Right lobe of liver (tissue), 6 donors: ENCODE measurements around the gene RGS3. TPM values are rescaled to one million over a fixed set of nuclear protein-coding genes. Genes with fewer than 3 reads are reported as not detected.
"Not testable (repeated sequence)": the region's sequence is repeated elsewhere in the genome, so short reads cannot be mapped to it uniquely, and the experiment has no call there.

Experiments used
- ATAC-seq, 4 donors: fragments of 200-7000 bp; cut with Tn5 transposase; one replicate each; pipeline ENCODE4 v1.9.1; 2020; ENCODE audit warnings: mild to moderate bottlenecking in 4 of 4, moderate library complexity in 4 of 4
- DNase-seq, 3 donors: peaks; one replicate each; pipeline ENCODE4 v3.0.0-alpha.2; 2020
- H3K27ac ChIP-seq, 3 donors: fragments of 200-600 bp; one replicate each; pipeline ENCODE4 v1.8.0; 2022
- H3K27me3 ChIP-seq, 2 donors: fragments of 200-600 bp; one replicate each; pipeline ENCODE4 v1.8.0; 2022
- H3K36me3 ChIP-seq, 4 donors: fragments of 200-600 bp; sonication (generic) in 1 of 4; one replicate each; pipeline versions ENCODE4 v1.5.1 to v1.8.0; 2017 to 2022; ENCODE audit warnings: control low read depth in 1 of 4
- H3K4me1 ChIP-seq, 4 donors: fragments of 200-600 bp; sonication (generic) in 1 of 4; one replicate each; pipeline versions ENCODE4 v1.5.1 to v1.8.0; 2017 to 2022; ENCODE audit warnings: control low read depth in 1 of 4
- H3K4me3 ChIP-seq, 3 donors: fragments of 200-600 bp; one replicate each; pipeline ENCODE4 v1.8.0; 2022
- H3K9me3 ChIP-seq, 4 donors: fragments of 200-600 bp; sonication (generic) in 1 of 4; one replicate each; pipeline versions ENCODE4 v1.5.1 to v1.8.0; 2017 to 2022; ENCODE audit warnings: control low read depth in 1 of 4
- POLR2A ChIP-seq: fragments of 450-650 bp; IDR thresholded peaks from one replicate; pipeline ENCODE4 v1.6.1; 2017; ENCODE audit warnings: antibody characterized with exemption, mild to moderate bottlenecking
- WGBS: methylation state at CpG from one replicate; pipeline ENCODE4 v1.1.6; 2018; ENCODE audit warnings: low coverage, low lambda C conversion rate; ENCODE audit not compliant: insufficient coverage; ENCODE audit errors: missing lambda C conversion rate; 5-methylcytosine and 5-hydroxymethylcytosine counted together
- intact Hi-C, 2 donors: fragments of 100-400 bp; cut with DNase I; formaldehyde crosslinking; loops; one replicate each; pipeline versions ENCODE4 v1.11.2 to v1.14.1; 2022
- total RNA-seq, 6 experiments: library from RNA; depleted of rRNA in 2 of 6; stranded (reverse); fragments of >200 nt in 2 of 6; fragmentation: NEBNext Ultra II Directional in 3 of 6; extraction: Animal tissue kit (Norgen Biotek cat#: 25700) in 3 of 6; gene quantifications; one replicate each; pipeline versions ENCODE4 v1.1.0 to v1.2.4, GENCODE V29; 2016 to 2023
- TF ChIP-seq, protein P1 (sequence below), 4 donors: fragments of 200-600 bp in 3 of 4; fragments of 450-650 bp in 1 of 4; IDR thresholded peaks; one replicate each; pipeline versions ENCODE4 v1.5.1 to v1.8.0; 2016 to 2022; ENCODE audit warnings: antibody characterized with exemption in 4 of 4, mild to moderate bottlenecking in 2 of 4
- donor health status: DM: no; HTN: yes; CAD: no.
- donor health status: DM: no; HTN: no; CAD: no.
- donor health status: DM: no; HTN: no; CAD: no.
- donor health status: DM: no; HTN: yes; CAD: no.
- donor health status: DM: no; HTN: yes; CAD: no.

RGS3 gene
- total RNA-seq, 6 experiments from 2014 or later = 19.0 to 60.3 (median 31.0) TPM

DNA sequence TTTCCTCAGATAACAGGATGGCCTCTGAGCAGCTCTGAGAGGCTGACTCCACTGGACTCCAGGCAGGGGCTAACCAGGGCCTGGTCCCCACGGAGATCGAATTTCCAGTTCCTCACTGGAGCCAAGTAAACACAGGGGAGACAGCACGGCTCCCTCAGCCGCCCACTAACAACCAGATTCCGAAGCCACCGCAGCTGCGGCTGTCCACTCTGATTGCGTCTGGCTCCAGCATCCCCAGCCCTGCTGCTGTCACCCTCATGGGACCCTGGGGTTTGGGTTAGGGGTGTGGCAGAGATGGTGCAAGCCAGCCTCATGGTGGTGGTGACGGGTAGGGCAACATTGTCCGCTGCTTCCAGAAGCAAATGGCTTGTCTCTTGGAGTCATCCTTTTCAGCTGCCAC is 172.6 kb downstream of the RGS3 start:
- H3K4me3 ChIP-seq = no peak overlapping the region
- 52% methylated on average over 2 of the region's 10 CpGs for WGBS
- H3K4me1 ChIP-seq = peaks cover 0 to 7% (median 2%) of the 10 kb centered on the region in 4 donors
- no peaks in the 10 kb centered on the region for H3K36me3 ChIP-seq
- DNase-seq (peak in 1 of 3 donors; percentile 23), ATAC-seq (no peak)
- H3K9me3 ChIP-seq = no peaks in the 10 kb centered on the region
- H3K27me3 ChIP-seq = no peaks in the 10 kb centered on the region
- intact Hi-C loops = no loop called here
- no peak overlapping the region for H3K27ac ChIP-seq
- TF ChIP-seq, protein P1, sequence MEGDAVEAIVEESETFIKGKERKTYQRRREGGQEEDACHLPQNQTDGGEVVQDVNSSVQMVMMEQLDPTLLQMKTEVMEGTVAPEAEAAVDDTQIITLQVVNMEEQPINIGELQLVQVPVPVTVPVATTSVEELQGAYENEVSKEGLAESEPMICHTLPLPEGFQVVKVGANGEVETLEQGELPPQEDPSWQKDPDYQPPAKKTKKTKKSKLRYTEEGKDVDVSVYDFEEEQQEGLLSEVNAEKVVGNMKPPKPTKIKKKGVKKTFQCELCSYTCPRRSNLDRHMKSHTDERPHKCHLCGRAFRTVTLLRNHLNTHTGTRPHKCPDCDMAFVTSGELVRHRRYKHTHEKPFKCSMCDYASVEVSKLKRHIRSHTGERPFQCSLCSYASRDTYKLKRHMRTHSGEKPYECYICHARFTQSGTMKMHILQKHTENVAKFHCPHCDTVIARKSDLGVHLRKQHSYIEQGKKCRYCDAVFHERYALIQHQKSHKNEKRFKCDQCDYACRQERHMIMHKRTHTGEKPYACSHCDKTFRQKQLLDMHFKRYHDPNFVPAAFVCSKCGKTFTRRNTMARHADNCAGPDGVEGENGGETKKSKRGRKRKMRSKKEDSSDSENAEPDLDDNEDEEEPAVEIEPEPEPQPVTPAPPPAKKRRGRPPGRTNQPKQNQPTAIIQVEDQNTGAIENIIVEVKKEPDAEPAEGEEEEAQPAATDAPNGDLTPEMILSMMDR (IDR thresholded peaks at IDR 0.05) = no peak

DNA sequence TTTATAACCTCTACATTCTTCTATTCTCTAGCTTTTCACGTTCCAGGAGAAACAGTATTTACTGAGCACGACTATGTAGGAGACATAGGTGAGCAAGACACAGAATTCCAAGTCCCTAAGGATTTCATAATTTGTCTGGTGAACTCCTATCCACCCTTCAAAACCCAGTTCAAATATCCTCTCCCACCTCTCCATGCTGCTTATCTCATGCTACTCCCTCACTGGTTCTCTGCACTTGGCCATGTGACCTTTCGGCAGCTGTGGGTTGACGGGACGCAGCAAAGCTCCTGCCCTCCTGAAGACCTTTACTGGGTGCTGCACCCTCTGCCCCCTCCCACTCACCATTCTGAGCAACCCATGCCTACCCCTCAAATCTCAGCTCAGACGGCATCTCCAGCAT is 173.2 kb downstream of the RGS3 start:
- intact Hi-C loops = no loop called here
- Histone ChIP-seq H3K4me1 (peaks cover 0 to 7% (median 2%) of the 10 kb centered on the region in 4 donors), H3K27ac (no peak overlapping the region), H3K27me3 (no peaks in the 10 kb centered on the region), H3K36me3 (no peaks in the 10 kb centered on the region), H3K4me3 (no peak overlapping the region), H3K9me3 (no peaks in the 10 kb centered on the region)
- ATAC-seq (no peak), DNase-seq (peak in 1 of 3 donors; percentile 23)
- TF ChIP-seq, protein P1 (IDR thresholded peaks at IDR 0.05) = no peak
- no peak for TF ChIP-seq POLR2A
- WGBS = 75% methylated on average over 4 of the region's 6 CpGs

DNA sequence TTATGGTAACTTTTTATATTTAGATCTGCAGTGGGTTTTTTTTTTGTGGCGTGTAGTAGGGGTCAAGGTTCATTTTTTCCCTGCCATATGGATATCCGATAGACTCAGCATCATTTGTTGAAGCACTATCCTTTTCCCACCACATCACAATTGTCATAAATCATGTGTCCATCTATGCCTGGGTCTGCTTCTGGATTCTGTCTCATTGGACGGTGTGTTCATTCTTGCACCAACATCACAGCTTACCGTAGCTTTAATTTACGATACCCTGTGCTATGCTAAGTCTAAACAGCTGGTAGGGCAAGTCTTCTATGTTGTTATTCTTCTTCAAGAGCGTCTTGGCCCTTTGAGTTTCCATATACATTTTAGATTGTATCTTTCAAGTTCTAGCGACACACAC is 175.0 kb downstream of the RGS3 start:
- Histone ChIP-seq H3K36me3 (no peaks in the 10 kb centered on the region), H3K27ac (no peak overlapping the region), H3K27me3 (no peaks in the 10 kb centered on the region), H3K4me3 (no peak overlapping the region), H3K9me3 (no peaks in the 10 kb centered on the region), H3K4me1 (peaks cover 0 to 7% (median 2%) of the 10 kb centered on the region in 4 donors)
- WGBS = 88% methylated on average over 6 of the region's 7 CpGs
- DNase-seq = no peak
- no peak for TF ChIP-seq POLR2A
- TF ChIP-seq, protein P1 (IDR thresholded peaks at IDR 0.05) = no peak
- no peak for ATAC-seq
- intact Hi-C loops = no loop called here

DNA sequence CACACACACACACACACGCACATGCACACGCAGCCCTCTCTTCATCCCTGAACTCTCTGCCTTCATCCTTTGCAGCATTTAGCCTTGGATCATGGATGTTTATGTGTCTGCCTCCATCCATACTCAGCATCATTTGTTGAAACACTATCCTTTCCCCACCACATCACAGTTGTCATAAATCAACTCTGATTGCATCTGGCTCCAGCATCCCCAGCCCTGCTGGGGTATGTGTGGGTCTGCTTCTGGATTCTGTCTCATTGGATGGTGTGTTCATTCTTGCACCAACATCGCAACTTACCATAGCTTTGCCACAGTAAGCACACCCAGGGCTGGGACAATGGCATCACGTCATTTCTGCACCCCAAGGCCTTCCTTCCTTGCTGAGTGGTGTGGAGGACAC is 175.4 kb downstream of the RGS3 start:
- no peaks in the 10 kb centered on the region for H3K36me3 ChIP-seq
- intact Hi-C loops = no loop called here
- no peak overlapping the region for H3K27ac ChIP-seq
- no peak for ATAC-seq
- DNase-seq = peak in 1 of 3 donors; percentile 3
- no peaks in the 10 kb centered on the region for H3K9me3 ChIP-seq
- WGBS = 80% methylated on average over 4 of the region's 4 CpGs
- H3K27me3 ChIP-seq = no peaks in the 10 kb centered on the region
- TF ChIP-seq, protein P1 (IDR thresholded peaks at IDR 0.05) = no peak
- TF ChIP-seq POLR2A = no peak
- peaks cover 0 to 7% (median 2%) of the 10 kb centered on the region in 4 donors for H3K4me1 ChIP-seq
- no peak overlapping the region for H3K4me3 ChIP-seq

DNA sequence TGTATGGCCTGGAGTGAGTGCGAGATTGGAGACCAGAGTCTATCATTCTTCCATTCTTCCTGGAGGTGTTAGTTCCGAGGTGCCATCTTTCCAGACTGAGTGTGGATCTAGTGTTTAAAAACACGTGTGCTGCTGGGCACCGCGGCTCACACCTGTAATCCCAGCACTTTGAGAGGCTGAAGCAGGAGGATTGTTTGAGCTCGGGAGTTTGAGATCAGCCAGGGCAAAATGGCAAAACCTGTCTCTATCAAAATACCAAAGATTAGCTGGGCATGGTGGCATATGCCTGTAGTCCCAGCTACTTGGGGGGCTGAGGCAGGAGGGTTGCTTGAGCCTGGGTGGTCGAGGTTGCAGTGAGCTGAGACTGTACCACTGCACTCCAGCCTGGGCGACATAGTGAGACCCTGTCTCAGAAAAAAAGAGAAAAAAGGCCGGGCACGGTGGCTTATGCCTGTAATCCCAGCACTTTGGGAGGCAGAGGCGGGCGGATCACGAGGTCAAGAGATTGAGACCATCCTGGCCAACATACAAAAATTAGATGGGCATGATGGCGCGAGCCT is 176.0 kb downstream of the RGS3 start:
- H3K4me1 ChIP-seq, ATAC-seq, H3K27ac ChIP-seq, H3K27me3 ChIP-seq, H3K9me3 ChIP-seq, H3K36me3 ChIP-seq, H3K4me3 ChIP-seq, intact Hi-C loops: not testable (repeated sequence)
- WGBS = 86% methylated on average over 4 of the region's 15 CpGs
- DNase-seq = peak in 1 of 3 donors; percentile 16
